Natural killer cell (primary cell): Measurements from ENCODE around the gene TBL1X. TPM values are rescaled to one million over a fixed set of nuclear protein-coding genes. Genes with fewer than 3 reads are reported as not detected.
A peak's percentile ranks its signal among the peaks of the same experiment; 100 is the strongest.

Experiments
- ATAC-seq, 3 donors: fragments of 150-1000 bp in 2 of 3; fragments of 200-7000 bp in 1 of 3; cut with Tn5 transposase; 1 replicate in 1 of 3; 2 replicates in 2 of 3; pipeline ENCODE4 v1.10.0; 2021; ENCODE audit warnings: mild to moderate bottlenecking in 2 of 3, moderate library complexity in 2 of 3
- DNase-seq, 2 donors: peaks; one replicate each; pipeline versions ENCODE4 v3.0.0 to v3.0.0-alpha.2; 2013 to 2021; ENCODE audit warnings: mixed read lengths in 1 of 2
- H3K27ac ChIP-seq: one replicate; pipeline ENCODE4 v1.5.1; 2013; ENCODE audit warnings: mild to moderate bottlenecking, low read length
- H3K27me3 ChIP-seq: one replicate; pipeline ENCODE4 v1.6.1; 2013; ENCODE audit warnings: low read length; ENCODE audit not compliant: control insufficient read depth, insufficient read depth
- H3K36me3 ChIP-seq: one replicate; pipeline ENCODE4 v1.6.1; 2013; ENCODE audit warnings: low read length; ENCODE audit not compliant: control insufficient read depth, insufficient read depth
- H3K4me1 ChIP-seq: one replicate; pipeline ENCODE4 v1.6.1; 2013; ENCODE audit warnings: low read length; ENCODE audit not compliant: control insufficient read depth, insufficient read depth
- H3K4me3 ChIP-seq: one replicate; pipeline ENCODE4 v1.5.1; 2013; ENCODE audit warnings: low read length
- H3K9me3 ChIP-seq: one replicate; pipeline ENCODE4 v1.6.1; 2013; ENCODE audit warnings: low read length; ENCODE audit not compliant: control insufficient read depth, insufficient read depth
- H3K27ac Mint-ChIP-seq, 2 donors: one replicate each; pipeline ENCODE4 v1.8.0; 2022; ENCODE audit warnings: mild to moderate bottlenecking in 2 of 2, mixed read lengths in 2 of 2, moderate library complexity in 1 of 2
- H3K27me3 Mint-ChIP-seq, 2 donors: one replicate each; pipeline ENCODE4 v1.8.0; 2022; ENCODE audit warnings: low read depth in 2 of 2, mixed read lengths in 2 of 2
- H3K36me3 Mint-ChIP-seq: one replicate; pipeline ENCODE4 v1.8.0; 2022; ENCODE audit warnings: mixed read lengths
- H3K4me1 Mint-ChIP-seq, 2 donors: one replicate each; pipeline ENCODE4 v1.8.0; 2022; ENCODE audit warnings: mixed read lengths in 2 of 2
- H3K4me3 Mint-ChIP-seq: one replicate; pipeline ENCODE4 v1.8.0; 2022; ENCODE audit warnings: mild to moderate bottlenecking, moderate library complexity, mixed read lengths
- H3K9me3 Mint-ChIP-seq, 2 donors: one replicate each; pipeline ENCODE4 v1.8.0; 2022; ENCODE audit warnings: mixed read lengths in 2 of 2
- WGBS: methylation state at CpG from one replicate; pipeline ENCODE4 v1.1.7; 2013; ENCODE audit warnings: missing lambda C conversion rate; ENCODE audit not compliant: insufficient coverage; 5-methylcytosine and 5-hydroxymethylcytosine counted together
- intact Hi-C: fragments of 100-400 bp; cut with micrococcal nuclease; formaldehyde crosslinking; loops from one replicate; pipeline ENCODE4 v1.14.2; 2022
- total RNA-seq, 4 donors: library from RNA; stranded (reverse); fragments of 120-200 nt in 1 of 4; gene quantifications; one replicate each; pipeline versions ENCODE4 v1.2.3 to v1.2.4, GENCODE V29; 2013 to 2022
- TF ChIP-seq, protein P1 (sequence below): fragments of 200-600 bp; IDR thresholded peaks from one replicate; pipeline ENCODE4 v1.8.0; 2022; ENCODE audit warnings: antibody characterized with exemption

The TBL1X gene
- total RNA-seq, 3 donors from 2014 or later (not counting 1 experiment from before 2014, with no cell fraction given) = 21.9 to 43.8 (median 32.7) TPM

DNA sequence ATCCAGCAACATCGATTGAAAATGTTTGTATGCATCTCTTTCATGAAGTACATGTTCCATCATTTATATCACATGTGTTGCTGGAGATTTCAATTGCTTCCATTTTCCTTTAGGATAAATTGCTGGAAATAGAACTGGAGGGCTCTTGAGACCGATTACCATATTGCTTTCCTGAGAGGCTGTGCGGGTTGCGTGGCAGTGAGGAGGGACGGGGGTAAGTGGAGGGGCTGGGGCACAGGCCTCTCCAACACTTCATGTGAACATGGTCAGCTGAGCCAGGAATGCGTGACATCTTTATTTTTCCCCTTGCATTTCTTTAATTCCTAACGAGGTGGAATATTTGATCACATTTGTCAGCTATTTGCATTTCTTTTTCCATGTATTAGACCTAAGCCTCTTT is 144.6 kb downstream of the TBL1X start:
- Histone ChIP-seq H3K27me3 (no peaks in the 10 kb centered on the region), H3K9me3 (no peaks in the 10 kb centered on the region), H3K4me3 (no peak overlapping the region), H3K27ac (no peak overlapping the region), H3K4me1 (no peaks in the 10 kb centered on the region), H3K36me3 (no peaks in the 10 kb centered on the region)
- Mint-ChIP-seq H3K9me3 (no peaks in the 10 kb centered on the region), H3K36me3 (no peaks in the 10 kb centered on the region), H3K4me3 (no peak overlapping the region), H3K27me3 (no peaks in the 10 kb centered on the region), H3K27ac (peak overlapping the region in 1 of 2 donors; percentile 14), H3K4me1 (peaks cover 4 to 10% of the 10 kb centered on the region in 2 donors)
- ATAC-seq (no peak), DNase-seq (no peak)
- TF ChIP-seq, protein P1, sequence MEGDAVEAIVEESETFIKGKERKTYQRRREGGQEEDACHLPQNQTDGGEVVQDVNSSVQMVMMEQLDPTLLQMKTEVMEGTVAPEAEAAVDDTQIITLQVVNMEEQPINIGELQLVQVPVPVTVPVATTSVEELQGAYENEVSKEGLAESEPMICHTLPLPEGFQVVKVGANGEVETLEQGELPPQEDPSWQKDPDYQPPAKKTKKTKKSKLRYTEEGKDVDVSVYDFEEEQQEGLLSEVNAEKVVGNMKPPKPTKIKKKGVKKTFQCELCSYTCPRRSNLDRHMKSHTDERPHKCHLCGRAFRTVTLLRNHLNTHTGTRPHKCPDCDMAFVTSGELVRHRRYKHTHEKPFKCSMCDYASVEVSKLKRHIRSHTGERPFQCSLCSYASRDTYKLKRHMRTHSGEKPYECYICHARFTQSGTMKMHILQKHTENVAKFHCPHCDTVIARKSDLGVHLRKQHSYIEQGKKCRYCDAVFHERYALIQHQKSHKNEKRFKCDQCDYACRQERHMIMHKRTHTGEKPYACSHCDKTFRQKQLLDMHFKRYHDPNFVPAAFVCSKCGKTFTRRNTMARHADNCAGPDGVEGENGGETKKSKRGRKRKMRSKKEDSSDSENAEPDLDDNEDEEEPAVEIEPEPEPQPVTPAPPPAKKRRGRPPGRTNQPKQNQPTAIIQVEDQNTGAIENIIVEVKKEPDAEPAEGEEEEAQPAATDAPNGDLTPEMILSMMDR = no peak
- WGBS = 95% methylated on average over 3 of the region's 7 CpGs
- intact Hi-C loops = no loop called here

- Histone ChIP-seq H3K4me3 (no peak overlapping the region), H3K4me1 (no peaks in the 10 kb centered on the region), H3K27me3 (no peaks in the 10 kb centered on the region), H3K27ac (no peak overlapping the region), H3K9me3 (no peaks in the 10 kb centered on the region), H3K36me3 (no peaks in the 10 kb centered on the region)
- TF ChIP-seq, protein P1 = no peak
- no peak for ATAC-seq
- H3K36me3 Mint-ChIP-seq = no peaks in the 10 kb centered on the region
- intact Hi-C loops = no loop called here
- H3K27ac Mint-ChIP-seq = peak overlapping the region in 1 of 2 donors; percentile 14
- H3K9me3 Mint-ChIP-seq = no peaks in the 10 kb centered on the region
- H3K27me3 Mint-ChIP-seq = no peaks in the 10 kb centered on the region
- no peak for DNase-seq
- H3K4me3 Mint-ChIP-seq = no peak overlapping the region
- peaks cover 4 to 10% of the 10 kb centered on the region in 2 donors for H3K4me1 Mint-ChIP-seq
- WGBS = 88% methylated on average over 3 of the region's 3 CpGs
Measured at GRCh38 chrX:9609987-9610386, 145.1 kb downstream of the TBL1X start.

GRCh38 chrX:9610771-9611392 is 146.0 kb downstream of the TBL1X start:
- WGBS = 82% methylated on average over 5 of the region's 5 CpGs
- H3K27me3 Mint-ChIP-seq = no peaks in the 10 kb centered on the region
- no peak overlapping the region for H3K27ac Mint-ChIP-seq
- H3K9me3 ChIP-seq = no peaks in the 10 kb centered on the region
- peaks cover 4 to 10% of the 10 kb centered on the region in 2 donors for H3K4me1 Mint-ChIP-seq
- H3K4me1 ChIP-seq = no peaks in the 10 kb centered on the region
- no peak overlapping the region for H3K4me3 Mint-ChIP-seq
- H3K36me3 Mint-ChIP-seq = no peaks in the 10 kb centered on the region
- intact Hi-C loops = no loop called here
- no peak for ATAC-seq
- no peak overlapping the region for H3K4me3 ChIP-seq
- H3K27me3 ChIP-seq = no peaks in the 10 kb centered on the region
- H3K36me3 ChIP-seq = no peaks in the 10 kb centered on the region
- no peaks in the 10 kb centered on the region for H3K9me3 Mint-ChIP-seq
- H3K27ac ChIP-seq = no peak overlapping the region
- no peak for DNase-seq
- TF ChIP-seq, protein P1 = no peak
